Neural progenitor cell (in vitro differentiated cells): ENCODE measurements around the gene DKK2.

Experiments
- CTCF ChIP-seq: fragments of 200-600 bp; sonication (generic); IDR thresholded peaks from 2 replicates; pipeline ENCODE4 v1.5.1; 2017; ENCODE audit warnings: antibody characterized with exemption, mild to moderate bottlenecking
- EZH2phosphoT487 ChIP-seq: fragments of 200-600 bp; sonication (generic); IDR thresholded peaks from 2 replicates; pipeline ENCODE4 v1.6.1; 2017; ENCODE audit warnings: antibody characterized with exemption

GRCh38 chr4:106978046-106978774 lies 57.9 kb downstream of the DKK2 start:
- TF ChIP-seq CTCF (no peak), EZH2phosphoT487 (no peak)
